ENCODE results near the gene CFAP141. TPM values are rescaled to one million over a fixed set of nuclear protein-coding genes. Genes with fewer than 3 reads are reported as not detected.

CFAP141 gene
- total and polyA plus RNA-seq, 2 of the 13 experiments (the other 11 are each of a cell fraction or from before 2014, with no cell fraction given) = not detected

DNA sequence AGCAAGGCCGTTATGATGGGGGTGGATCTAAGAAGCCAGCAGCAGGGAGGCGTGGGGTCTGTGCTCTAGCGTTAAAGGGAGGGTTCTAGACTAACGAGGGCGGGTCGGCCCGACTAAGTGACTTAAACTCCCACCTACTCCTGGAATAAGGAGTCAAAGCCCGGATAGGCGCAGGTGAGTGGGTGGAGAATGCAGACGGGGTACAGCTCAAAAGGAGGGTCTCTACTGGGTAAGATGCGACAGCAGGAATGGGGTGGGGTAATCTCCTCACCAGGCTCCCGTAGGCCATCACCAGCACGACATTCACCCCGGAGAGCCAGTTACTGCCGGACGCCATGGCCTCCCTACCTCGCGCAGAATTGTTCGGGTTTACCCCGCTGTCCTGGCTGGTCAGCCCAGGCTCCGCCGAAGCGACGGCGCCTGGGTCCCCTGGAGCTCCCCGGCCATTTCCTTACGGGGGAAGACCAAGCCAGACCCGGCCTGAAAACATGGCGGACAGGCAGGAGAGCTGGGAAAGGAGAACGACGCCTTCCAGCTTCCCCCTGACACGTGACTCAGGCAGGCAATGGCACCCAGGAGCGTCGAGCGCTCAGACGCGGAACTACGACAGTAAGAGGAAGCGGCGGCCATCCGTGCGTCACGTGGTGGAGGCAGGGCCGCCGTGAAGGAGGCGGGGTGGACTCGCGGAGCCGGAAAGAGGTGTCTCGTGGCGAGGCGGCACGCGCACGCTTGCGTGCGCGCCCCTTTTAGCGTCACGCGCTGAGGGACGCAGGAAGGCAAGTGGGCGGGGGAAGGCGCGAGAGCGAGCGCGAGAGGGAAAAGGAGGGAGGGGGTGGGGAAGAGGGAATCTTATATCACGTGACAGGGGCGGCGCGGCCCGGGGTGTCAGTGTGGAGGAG is 14.2 kb upstream of the CFAP141 start, which contains the start of gene UBAP2L (continued):
- TF ChIP-seq ZNF431 (CRISPR knock-in tag; IDR thresholded peaks at IDR 0.05; ENCODE audit: borderline replicate concordance, low read depth) (peak; percentile 88; the same call in 1 of the 2 replicates), KLF11 (CRISPR knock-in tag; IDR thresholded peaks at IDR 0.05) (0 out of 2 replicates have a peak, but pooled peaks have one; percentile 77), ZNF7 (CRISPR knock-in tag; IDR thresholded peaks at IDR 0.05) (no peak), RAD21 (CRISPR knock-in tag; IDR thresholded peaks at IDR 0.05) (no peak; the same call in 1 of the 2 replicates), MYC (CRISPR knock-in tag; IDR thresholded peaks at IDR 0.05; ENCODE audit: borderline replicate concordance) (peak; percentile 99), SMARCC2 (IDR thresholded peaks at IDR 0.05) (no peak), ZNF326 (CRISPR knock-in tag; IDR thresholded peaks at IDR 0.05; ENCODE audit: borderline replicate concordance) (0 out of 2 replicates have a peak, but pooled peaks have one; percentile 32), RCOR2 (CRISPR knock-in tag; IDR thresholded peaks at IDR 0.05) (peak; percentile 55; the same call in 1 of the 2 replicates), CEBPB (IDR thresholded peaks at IDR 0.05; ENCODE audit: borderline replicate concordance, low read depth, low read length) (no peak), NFKBIZ (CRISPR knock-in tag; IDR thresholded peaks at IDR 0.05) (peak; percentile 75; the same call in 1 of the 2 replicates), ZMYM3 (CRISPR knock-in tag; IDR thresholded peaks at IDR 0.05) (0 out of 2 replicates have a peak, but pooled peaks have one; percentile 30), KLF15 (CRISPR knock-in tag; IDR thresholded peaks at IDR 0.05; ENCODE audit: borderline replicate concordance) (0 out of 2 replicates have a peak, but pooled peaks have one; percentile 22), GZF1 (CRISPR knock-in tag; IDR thresholded peaks at IDR 0.05) (peak; percentile 85), ZNF33B (CRISPR knock-in tag; IDR thresholded peaks at IDR 0.05) (peak; percentile 88; the same call in 1 of the 2 replicates), BCL6 (CRISPR knock-in tag; IDR thresholded peaks at IDR 0.05) (0 out of 2 replicates have a peak, but pooled peaks have one; percentile 73), AGO2 (optimal IDR thresholded peaks at IDR 0.05; ENCODE audit: low read depth, low read length) (peak; percentile 90)
- TF ChIP-seq, protein P1, sequence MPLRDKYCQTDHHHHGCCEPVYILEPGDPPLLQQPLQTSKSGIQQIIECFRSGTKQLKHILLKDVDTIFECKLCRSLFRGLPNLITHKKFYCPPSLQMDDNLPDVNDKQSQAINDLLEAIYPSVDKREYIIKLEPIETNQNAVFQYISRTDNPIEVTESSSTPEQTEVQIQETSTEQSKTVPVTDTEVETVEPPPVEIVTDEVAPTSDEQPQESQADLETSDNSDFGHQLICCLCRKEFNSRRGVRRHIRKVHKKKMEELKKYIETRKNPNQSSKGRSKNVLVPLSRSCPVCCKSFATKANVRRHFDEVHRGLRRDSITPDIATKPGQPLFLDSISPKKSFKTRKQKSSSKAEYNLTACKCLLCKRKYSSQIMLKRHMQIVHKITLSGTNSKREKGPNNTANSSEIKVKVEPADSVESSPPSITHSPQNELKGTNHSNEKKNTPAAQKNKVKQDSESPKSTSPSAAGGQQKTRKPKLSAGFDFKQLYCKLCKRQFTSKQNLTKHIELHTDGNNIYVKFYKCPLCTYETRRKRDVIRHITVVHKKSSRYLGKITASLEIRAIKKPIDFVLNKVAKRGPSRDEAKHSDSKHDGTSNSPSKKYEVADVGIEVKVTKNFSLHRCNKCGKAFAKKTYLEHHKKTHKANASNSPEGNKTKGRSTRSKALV (CRISPR knock-in tag; IDR thresholded peaks at IDR 0.05) = 0 out of 2 replicates have a peak, but pooled peaks have one; percentile 84
- TF ChIP-seq, protein P2, sequence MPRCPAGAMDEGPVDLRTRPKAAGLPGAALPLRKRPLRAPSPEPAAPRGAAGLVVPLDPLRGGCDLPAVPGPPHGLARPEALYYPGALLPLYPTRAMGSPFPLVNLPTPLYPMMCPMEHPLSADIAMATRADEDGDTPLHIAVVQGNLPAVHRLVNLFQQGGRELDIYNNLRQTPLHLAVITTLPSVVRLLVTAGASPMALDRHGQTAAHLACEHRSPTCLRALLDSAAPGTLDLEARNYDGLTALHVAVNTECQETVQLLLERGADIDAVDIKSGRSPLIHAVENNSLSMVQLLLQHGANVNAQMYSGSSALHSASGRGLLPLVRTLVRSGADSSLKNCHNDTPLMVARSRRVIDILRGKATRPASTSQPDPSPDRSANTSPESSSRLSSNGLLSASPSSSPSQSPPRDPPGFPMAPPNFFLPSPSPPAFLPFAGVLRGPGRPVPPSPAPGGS (CRISPR knock-in tag; IDR thresholded peaks at IDR 0.05) = peak; percentile 92; the same call in 1 of the 2 replicates
- TF ChIP-seq, protein P3, sequence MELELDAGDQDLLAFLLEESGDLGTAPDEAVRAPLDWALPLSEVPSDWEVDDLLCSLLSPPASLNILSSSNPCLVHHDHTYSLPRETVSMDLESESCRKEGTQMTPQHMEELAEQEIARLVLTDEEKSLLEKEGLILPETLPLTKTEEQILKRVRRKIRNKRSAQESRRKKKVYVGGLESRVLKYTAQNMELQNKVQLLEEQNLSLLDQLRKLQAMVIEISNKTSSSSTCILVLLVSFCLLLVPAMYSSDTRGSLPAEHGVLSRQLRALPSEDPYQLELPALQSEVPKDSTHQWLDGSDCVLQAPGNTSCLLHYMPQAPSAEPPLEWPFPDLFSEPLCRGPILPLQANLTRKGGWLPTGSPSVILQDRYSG (CRISPR knock-in tag; IDR thresholded peaks at IDR 0.05) = peak; percentile 96; the same call in 1 of the 2 replicates
- TF ChIP-seq, protein P4, sequence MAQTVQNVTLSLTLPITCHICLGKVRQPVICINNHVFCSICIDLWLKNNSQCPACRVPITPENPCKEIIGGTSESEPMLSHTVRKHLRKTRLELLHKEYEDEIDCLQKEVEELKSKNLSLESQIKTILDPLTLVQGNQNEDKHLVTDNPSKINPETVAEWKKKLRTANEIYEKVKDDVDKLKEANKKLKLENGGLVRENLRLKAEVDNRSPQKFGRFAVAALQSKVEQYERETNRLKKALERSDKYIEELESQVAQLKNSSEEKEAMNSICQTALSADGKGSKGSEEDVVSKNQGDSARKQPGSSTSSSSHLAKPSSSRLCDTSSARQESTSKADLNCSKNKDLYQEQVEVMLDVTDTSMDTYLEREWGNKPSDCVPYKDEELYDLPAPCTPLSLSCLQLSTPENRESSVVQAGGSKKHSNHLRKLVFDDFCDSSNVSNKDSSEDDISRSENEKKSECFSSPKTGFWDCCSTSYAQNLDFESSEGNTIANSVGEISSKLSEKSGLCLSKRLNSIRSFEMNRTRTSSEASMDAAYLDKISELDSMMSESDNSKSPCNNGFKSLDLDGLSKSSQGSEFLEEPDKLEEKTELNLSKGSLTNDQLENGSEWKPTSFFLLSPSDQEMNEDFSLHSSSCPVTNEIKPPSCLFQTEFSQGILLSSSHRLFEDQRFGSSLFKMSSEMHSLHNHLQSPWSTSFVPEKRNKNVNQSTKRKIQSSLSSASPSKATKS (CRISPR knock-in tag; IDR thresholded peaks at IDR 0.05) = no peak
- TF ChIP-seq, protein P5, sequence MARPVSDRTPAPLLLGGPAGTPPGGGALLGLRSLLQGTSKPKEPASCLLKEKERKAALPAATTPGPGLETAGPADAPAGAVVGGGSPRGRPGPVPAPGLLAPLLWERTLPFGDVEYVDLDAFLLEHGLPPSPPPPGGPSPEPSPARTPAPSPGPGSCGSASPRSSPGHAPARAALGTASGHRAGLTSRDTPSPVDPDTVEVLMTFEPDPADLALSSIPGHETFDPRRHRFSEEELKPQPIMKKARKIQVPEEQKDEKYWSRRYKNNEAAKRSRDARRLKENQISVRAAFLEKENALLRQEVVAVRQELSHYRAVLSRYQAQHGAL (CRISPR knock-in tag; IDR thresholded peaks at IDR 0.05; ENCODE audit: not compliant biosample characterization) = peak; percentile 71

Measured in HepG2 (cell line).